ENCODE results near the gene FMN2.

The FMN2 gene

DNA sequence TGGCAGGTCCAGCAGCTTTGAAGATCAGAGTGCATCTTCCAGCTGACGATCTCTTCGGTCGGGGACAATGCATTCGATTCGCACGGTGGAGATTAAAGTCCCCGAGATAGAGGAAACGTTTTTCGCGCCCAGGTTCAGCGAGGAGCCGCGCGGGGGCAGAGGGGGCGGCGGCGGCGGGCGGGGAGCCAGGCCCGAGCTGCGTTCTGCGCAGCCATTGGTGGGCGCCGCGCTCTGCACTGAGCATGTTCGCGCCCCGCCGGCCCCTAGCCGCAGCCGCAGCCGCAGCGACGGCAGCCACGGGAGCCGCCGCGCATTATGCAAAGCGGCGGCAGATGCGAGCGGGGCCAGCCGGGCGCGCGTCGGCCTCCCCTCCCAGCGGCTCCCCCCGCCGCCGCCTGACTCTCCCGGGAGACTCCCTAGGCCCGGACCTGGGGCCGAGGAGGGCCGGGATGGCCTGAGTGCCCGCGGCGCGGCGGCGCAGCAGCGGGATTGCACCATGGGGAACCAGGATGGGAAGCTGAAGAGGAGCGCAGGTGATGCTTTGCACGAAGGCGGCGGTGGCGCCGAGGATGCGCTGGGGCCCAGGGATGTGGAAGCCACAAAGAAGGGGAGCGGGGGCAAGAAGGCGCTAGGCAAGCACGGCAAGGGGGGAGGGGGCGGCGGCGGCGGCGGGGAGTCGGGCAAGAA is at the start of gene FMN2:
Gene FMN2 (plus strand): TSS at position 270 of the 687 bp plus-strand sequence. CDS start 227 bp downstream, at position 497.
- ATAC-seq: no peak

DNA sequence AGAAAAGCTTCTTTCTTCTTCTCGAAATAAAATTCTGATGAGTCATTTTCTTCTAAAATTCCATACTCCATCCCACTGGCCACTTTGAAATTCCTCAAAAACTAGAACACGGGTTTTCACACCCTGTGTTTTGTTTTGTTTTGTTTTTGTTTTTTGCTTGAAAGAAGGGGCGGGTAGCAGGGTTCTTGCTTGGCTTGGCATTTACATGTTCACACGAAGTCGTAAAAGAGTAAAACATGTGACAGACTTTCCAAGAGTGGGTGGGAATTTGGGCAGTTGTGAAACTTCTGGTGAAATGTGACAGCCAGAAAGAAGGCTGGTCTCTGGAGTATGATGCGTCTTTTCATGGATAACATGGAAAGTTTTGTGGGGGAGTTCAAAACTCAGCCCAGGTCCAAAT is 47.1 kb upstream of the FMN2 start:
- no peak for ATAC-seq

DNA sequence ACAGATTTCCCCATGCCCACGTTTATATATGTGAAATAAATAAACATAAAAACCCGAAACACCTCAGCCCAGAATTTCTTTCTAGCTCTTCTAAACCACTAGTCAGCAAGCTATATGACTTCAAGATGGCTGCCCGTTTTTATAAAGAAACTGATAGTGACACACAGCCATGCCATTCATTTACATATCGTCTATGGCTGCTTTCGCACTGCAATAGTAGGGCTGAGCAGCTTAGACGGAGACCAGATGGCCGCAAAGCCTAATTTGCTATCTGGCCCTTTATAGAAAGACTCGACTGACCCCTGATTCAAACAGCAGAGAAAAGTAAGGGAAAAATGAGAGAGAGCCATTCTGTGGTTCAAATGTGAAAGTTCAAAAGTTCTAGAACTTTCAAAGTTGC is 45.7 kb upstream of the FMN2 start:
- no peak for ATAC-seq

DNA sequence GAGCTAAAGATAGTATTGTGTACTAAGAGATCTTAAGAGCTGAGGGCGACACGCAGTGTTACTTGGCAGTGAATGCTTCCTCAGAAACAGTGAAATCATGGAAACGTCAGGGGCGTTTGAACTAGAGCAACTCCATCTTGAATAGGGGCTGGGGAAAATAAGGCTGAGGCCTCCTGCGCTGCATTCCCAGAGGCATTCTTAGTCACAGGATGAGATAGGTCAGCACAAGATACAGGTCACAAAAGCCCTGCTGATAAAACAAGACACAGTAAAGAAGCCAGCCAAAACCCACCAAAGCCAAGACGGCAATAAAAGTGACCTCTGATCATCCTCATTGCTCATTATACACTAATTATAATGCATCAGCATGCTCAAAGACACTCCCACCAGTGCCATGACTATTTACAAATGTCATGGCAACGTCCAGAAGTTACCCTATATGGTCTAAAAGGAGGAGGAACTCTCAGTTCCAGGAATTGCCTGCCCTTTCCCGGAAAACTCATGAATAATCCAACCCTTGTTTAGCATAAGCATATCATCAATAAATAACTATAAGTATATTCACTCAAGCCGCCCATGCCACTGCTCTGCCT is 37.5 kb upstream of the FMN2 start:
- no peak for ATAC-seq

DNA sequence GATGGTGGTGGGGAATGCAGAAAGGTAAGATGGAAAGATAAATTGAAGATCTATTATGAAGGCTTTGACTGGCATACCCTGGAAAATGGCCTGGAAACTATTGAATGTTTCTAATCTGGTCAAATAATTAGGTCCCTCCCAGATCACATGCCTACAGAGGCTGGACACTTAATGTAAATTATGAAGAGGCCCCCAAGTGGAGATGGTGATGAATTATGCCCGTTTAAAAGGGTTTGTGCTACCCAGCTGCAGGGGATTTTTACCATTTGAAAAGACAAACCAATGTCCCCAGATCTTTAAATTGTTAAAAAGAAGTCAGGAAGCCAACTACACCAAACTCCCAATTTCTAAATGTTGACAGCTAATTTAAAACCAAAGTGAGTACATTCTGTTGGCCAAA is 35.7 kb upstream of the FMN2 start:
- ATAC-seq: no peak

DNA sequence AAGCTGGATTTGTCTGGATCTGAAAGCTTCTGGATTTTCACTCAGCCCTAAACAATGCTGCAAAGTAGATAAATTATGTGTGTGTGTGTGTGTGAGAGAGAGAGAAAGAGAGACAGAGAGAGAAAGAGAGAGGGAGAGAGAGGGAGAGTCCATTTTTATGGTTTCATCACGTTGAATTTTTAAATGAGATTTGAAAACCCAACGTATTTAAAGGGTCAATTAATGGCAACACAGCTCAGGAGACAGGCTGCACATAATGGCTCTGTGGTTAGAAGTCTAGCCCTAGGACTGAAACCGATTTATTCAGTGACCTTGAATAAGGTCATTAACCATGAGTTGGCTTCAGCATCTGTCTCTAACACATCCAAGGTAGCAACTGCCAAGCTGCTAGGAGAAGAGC is 35.3 kb upstream of the FMN2 start:
- no peak for ATAC-seq

DNA sequence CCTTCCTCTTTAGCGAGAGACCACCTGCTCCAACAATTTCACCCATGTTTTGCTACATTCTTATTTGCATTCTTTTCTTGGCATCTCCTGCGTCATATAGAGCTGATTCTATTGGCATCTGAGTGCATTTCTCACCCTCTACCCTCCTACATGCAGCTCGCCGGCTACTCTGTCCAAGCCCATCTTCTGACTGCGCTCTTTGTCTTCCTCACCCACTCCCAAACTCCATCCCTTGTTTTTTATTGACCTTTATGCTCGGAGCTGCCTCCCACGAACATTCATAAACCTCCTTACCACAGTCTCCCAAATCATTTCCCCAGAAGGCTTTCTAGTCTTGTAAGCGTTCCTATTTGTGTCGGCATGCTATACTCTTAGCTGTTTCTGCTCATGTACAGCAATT is 33.6 kb upstream of the FMN2 start:
- ATAC-seq: no peak

DNA sequence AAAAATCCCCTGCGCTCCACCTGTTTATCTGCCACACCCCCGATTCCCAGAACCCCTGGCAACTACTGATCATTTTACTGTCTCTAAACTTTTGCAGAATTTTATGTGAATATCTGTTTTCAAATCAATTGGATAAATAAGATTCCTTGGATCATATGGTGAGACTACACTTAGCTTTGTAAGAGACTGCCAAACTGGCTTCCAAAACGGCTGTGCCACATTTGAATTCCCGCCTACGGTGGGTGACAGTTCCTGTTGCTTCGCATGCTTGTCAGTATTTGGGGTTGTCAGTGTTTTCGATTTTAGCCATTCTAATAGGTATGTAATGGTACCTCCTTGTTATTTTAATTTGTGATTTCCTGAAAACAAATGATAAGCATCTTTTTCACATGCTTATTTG is 22.7 kb upstream of the FMN2 start:
- no peak for ATAC-seq

DNA sequence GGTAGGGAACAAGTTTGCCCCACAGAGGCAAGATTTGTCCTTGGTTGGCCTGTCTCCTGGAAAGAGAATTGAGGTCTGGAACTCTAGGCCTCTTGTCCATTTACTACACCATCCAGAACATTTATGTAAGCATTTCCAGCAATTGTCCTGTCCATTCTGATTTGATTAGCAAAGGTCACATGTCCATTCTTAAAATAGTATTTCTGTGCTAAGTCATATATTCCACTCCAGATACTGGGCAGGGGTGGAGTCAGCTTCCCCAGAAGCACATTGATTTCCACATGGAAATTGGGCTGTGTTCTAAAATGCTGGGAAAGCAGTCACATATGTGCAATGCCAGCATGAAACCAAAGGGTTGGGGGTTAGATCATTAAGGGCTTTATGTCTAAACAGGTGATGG is 21.5 kb upstream of the FMN2 start:
- no peak for ATAC-seq

DNA sequence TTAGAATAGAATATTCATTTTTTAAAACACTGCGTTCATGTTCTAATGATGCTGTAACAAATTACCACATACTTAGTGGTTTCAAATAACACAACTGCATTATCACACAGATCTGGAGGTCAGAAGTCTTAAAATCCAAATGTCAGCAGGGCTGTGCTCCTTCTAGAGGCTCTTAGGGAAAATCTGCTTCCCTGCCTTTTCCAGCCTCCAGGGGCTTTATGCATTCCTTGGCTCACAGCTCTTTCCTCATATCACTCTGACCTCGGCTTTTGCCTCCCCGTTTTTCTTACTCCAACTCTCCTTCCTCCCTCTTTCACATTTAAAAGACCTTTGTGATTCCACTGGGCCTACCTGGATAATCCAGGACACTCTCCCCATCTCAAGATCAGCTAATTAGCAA is 18.6 kb upstream of the FMN2 start:
- no peak for ATAC-seq

DNA sequence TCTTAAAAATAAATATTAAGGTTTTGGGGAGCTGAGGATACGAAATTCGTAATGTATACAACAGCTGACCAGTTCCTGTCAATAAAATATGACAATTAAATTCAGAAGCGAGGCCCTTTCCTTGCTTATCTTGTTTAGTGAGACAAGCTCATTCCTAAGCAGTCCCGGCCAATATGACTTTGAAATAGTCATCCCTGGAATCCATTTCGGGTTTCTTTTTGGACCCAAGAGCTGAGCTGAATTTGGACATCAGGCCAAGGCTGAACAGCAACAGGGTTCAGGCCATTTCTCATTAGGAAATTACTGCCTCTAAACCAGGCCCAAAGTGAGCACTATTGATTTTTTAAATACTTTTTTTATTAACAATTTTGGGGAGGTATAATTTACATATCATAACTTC is 17.3 kb upstream of the FMN2 start:
- ATAC-seq: no peak

DNA sequence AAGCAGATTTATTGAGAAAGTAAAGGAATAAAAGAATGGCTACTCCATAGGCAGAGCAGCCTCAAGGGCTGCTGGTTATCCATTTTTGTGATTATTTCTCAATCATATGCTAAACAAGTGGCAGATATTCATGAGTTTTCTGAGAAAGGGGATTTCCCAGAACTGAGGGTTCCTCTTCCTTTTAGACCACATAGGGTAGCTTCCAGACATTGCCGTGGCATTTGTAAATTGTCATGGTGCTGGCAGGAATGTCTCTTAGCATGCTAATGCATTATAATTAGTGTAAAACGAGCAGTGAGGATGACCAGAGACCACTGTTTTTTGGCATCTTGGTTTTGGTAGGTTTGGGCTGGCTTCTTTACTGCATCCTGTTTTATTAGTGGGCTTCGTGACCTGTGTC is 16.8 kb upstream of the FMN2 start:
- no peak for ATAC-seq

DNA sequence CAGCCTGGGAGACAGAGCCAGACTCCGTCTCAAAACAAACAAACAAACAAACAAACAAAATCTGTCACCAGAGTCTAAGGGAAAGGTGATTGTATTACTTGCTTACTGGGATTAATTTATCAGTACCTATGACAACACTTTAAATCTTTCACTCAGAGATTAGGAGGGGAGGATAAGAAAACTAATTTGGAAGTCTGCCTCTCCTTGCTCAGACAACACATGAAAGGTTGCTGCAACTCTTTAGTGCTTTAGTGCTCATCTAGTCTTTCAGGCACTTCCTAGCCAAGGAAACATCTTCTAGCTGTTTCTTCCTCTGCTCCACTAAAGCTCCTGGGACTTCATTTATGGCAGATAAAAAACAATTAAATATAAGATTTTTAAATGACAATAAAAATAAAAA is 7.3 kb upstream of the FMN2 start:
- ATAC-seq: no peak

DNA sequence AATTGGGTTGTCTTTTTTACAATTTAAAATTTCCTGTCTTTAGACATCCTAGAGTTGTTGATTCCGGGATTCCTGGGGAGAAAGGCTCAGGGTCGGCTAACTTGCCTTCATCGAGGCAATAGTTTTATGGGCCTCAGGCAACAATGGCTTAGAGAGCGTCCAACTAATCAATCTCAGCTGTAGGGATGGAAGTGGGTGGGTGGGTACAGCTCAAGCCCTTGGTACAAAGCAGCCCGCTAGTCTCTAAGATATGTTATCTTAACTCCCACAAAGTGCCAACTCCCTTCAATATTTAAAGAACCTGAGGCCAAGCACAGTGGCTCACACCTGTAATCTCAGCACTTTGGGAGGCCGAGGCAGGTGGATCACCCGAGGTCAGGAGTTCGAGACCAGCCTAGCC is 6.9 kb upstream of the FMN2 start:
- ATAC-seq: no peak

DNA sequence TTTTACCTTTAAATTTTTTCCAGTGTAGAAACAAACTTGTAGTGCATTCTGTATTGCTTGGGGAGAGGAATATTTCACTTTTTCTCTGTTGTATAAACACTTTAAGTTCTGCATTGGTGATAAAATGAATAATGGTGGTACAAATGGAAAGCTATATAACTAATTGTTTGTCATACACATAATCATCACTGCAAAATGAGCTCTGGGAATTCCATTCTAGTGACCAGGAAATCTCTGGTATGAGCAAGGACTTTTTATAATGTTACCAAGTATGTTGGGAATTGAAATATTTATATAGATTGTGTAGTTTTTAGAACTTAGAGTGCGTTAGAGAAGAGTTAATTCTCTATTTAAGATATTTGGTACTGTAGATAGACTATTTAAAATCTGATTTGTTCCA is 5.0 kb upstream of the FMN2 start:
- ATAC-seq: no peak

DNA sequence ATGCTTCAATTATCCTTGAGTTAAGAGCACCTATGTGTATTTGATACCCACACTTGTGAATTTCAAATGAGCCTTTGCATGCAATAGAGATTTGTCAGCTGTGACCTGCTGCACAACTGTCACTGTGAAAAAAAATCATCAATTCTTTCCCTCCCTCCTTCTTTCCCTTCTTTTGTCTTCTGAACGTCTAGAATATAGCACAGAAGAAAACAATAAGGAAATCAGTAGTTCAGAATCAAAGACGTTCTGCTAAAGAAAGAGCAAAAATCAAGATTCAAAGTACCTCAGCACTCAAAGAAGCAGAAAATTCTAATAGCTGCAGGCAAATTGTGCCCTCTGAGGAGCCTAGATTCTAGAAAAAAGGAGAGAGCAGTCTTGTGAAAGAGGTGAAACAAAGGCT is 1.7 kb upstream of the FMN2 start:
- ATAC-seq: no peak

DNA sequence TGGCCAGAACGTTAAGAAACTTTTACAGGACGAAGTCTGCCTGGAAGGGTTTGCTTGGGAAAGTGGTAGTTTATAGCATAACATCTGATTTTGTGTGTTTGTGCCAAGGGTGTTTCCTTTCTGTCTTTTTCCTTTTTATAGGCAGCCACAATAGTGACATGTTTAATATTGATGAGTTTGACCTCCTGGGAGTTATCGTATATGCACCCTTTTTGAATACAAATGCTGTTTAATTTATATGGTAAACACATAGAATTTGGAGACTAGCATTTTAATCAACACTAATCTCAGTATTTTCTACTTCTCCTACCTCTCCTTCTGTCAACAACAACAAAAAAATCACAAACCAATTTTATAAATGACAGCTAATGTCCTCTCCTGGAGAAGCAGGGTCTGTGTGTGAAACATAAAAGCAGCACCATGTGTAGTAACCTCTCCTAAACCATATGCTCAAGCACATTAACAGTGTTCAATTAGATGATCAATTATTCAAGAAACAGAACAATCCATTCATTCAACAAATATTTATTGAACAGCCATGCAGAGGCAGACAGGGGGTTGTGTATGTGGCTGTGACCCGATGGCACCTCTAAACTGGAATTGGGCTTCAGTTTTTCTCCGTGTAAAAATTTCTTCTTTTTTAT is 604 bp upstream of the FMN2 start:
- ATAC-seq: no peak

DNA sequence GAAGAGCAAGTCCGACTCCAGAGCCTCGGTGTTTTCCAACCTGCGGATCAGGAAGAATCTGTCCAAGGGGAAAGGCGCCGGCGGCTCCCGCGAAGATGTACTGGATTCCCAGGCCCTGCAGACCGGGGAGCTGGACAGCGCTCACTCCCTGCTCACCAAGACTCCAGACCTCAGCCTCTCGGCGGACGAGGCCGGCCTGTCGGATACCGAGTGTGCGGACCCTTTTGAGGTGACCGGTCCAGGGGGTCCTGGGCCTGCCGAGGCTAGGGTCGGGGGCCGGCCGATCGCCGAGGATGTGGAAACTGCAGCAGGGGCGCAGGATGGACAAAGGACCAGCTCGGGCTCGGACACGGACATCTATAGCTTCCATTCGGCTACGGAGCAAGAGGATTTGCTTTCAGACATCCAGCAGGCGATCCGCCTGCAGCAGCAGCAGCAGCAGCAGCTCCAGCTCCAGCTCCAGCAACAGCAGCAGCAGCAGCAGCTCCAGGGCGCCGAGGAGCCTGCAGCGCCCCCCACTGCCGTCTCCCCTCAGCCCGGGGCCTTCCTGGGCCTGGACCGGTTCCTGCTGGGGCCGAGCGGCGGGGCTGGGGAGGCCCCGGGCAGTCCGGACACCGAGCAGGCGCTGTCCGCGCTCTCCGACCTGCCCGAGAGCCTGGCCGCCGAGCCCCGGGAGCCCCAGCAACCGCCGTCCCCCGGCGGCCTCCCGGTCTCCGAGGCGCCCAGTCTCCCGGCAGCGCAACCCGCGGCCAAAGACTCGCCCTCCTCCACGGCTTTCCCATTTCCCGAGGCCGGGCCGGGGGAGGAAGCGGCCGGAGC is 827 bp downstream of the FMN2 start:
- peak in 1 of 2 donors; percentile 10 for ATAC-seq

DNA sequence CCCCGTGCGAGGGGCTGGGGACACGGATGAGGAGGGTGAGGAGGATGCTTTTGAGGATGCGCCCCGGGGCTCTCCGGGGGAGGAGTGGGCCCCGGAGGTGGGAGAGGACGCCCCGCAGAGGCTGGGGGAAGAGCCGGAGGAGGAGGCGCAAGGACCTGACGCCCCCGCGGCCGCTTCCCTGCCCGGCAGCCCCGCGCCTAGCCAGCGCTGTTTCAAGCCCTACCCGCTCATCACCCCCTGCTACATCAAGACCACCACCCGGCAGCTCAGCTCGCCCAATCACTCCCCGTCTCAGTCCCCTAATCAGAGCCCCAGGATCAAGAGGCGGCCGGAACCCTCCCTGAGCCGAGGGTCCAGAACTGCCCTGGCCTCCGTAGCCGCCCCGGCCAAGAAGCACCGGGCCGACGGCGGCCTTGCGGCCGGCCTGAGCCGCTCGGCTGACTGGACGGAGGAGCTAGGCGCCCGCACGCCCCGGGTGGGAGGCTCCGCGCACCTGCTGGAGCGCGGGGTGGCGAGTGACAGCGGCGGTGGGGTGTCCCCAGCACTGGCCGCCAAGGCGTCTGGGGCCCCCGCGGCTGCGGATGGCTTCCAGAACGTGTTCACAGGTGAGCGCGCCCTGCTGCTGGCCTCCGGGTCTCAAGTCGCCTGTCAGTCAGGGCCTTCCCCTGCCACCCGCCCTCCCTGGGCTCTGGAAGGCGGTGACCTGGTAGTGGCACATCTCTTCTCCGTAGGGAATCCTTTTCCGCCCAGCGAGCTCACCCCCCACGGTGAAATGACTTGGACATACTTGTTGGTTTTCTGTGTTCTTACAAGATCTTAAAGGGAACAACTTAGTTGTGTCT is 1.7 kb downstream of the FMN2 start:
- ATAC-seq: no peak

DNA sequence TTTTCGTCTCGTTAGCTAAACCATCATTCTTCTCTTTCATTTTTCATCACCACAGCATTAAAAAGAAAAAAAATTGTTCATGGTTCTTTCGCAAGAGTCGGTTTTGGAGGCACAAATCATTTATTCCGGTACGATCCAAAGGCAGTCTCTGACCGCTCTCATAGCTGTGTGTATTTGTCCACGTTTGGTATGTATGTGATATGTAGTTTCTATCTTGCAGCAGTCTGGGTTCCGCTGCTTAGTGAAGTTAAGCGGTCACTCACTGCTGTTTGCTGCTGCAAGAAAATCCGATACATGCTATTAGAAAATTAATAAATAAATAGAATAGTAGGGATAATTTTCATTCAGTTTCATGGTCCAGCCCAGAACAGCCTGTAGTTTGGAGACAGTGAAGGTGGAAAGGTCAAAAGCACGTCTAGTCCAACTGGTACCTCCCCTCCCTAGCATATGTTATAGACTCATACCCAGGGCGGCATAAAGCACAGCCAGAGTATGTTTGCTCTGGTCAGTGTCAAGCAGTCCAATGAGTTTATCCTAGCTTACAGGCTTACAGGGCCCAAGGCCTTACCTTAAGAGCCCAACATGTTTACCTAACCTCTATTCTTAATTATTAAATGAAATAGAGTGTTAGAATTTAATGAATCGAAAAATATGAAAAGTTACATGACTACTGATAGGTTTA is 2.5 kb downstream of the FMN2 start:
- no peak for ATAC-seq

DNA sequence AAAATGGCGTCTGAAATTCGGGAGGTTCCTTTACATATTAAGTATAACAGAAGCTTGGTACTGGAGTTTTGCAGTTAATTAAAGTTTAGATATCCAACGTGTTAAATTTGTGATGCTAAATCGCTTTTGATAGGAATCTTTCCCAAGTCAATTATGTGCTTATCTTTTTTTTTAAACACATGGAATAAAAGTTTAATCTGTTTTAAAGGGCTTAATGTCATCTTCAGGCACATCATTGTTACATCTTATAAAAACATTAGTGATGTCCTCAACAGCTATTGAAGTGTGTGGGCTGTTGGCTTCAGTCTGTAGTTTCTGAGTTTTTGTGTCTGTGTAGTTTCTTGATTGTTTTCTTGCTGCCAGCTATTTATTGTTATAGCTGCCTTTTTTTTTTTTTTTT is 5.3 kb downstream of the FMN2 start:
- no peak for ATAC-seq

DNA sequence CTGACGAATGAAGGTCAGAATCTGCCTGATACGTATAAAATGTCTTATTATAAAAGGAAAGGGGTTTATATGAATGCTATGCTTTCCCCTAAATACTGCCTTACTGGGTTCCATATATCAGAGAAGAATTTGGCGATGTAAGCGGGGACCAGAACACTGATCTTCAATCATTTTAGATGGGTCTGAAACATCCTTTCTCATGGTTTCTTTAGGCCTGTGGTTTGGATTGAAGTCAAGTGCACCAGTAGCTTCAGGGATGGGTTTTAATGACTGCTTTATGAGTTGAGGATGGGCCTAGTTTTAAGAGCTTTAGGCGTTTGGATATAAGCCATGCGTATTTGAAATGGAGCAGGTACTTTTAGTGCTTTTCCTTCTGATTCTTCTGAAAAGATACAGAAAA is 6.9 kb downstream of the FMN2 start:
- no peak for ATAC-seq
